Left lung (tissue), 10 donors: ENCODE results near the gene COMT. TPM values are rescaled to one million over a fixed set of nuclear protein-coding genes. Genes with fewer than 3 reads are reported as not detected.
A peak's percentile ranks its signal among the peaks of the same experiment; 100 is the strongest.

Experiments used
- ATAC-seq: fragments of 200-7000 bp; cut with Tn5 transposase; one replicate; pipeline ENCODE4 v1.9.1; 2020; ENCODE audit warnings: moderate library complexity
- DNase-seq, 4 donors: peaks; one replicate each; pipeline ENCODE4 v3.0.0-alpha.2; 2013 to 2020
- H3K27ac ChIP-seq, 2 donors: fragments of 200-600 bp; sonication (generic) in 1 of 2; one replicate each; pipeline versions ENCODE4 v1.5.0 to v1.8.0; 2020 to 2021
- H3K27me3 ChIP-seq, 2 donors: fragments of 200-600 bp; sonication (generic) in 1 of 2; one replicate each; pipeline versions ENCODE4 v1.5.0 to v1.8.0; 2020 to 2021
- H3K36me3 ChIP-seq, 2 donors: fragments of 200-600 bp; sonication (generic) in 1 of 2; one replicate each; pipeline versions ENCODE4 v1.5.0 to v1.8.0; 2020 to 2021
- H3K4me1 ChIP-seq, 2 donors: fragments of 200-600 bp; one replicate each; pipeline ENCODE4 v1.8.0; 2021
- H3K4me3 ChIP-seq, 2 donors: fragments of 200-600 bp; sonication (generic) in 1 of 2; one replicate each; pipeline versions ENCODE4 v1.5.0 to v1.8.0; 2020 to 2021; ENCODE audit warnings: mild to moderate bottlenecking in 1 of 2
- H3K9me3 ChIP-seq, 2 donors: fragments of 200-600 bp; sonication (generic) in 1 of 2; one replicate each; pipeline versions ENCODE4 v1.5.0 to v1.8.0; 2020 to 2021
- intact Hi-C, 2 donors: fragments of 100-400 bp; cut with DNase I; formaldehyde crosslinking; loops; one replicate each; pipeline versions ENCODE4 v1.11.2 to v1.14.2; 2022
- polyA plus RNA-seq, 6 donors: library from polyadenylated mRNA; unstranded; fragments of 120-200 nt; gene quantifications; one replicate each; pipeline ENCODE4 v1.2.1, GENCODE V29; 2013; ENCODE audit not compliant: insufficient read length in 6 of 6
- total RNA-seq, 2 donors: library from RNA; stranded (reverse); fragmentation: NEBNext Ultra II Directional; extraction: Animal tissue kit (Norgen Biotek cat#: 25700); gene quantifications; one replicate each; pipeline ENCODE4 v1.2.1, GENCODE V29; 2021
- TF ChIP-seq, protein P1 (sequence below), 2 donors: fragments of 200-600 bp; sonication (generic) in 1 of 2; IDR thresholded peaks; one replicate each; pipeline versions ENCODE4 v1.5.0 to v1.8.0; 2021; ENCODE audit warnings: antibody characterized with exemption in 2 of 2
- donor health status: DM: no; HTN: yes; CAD: no.
- donor health status: DM: no; HTN: no; CAD: no.

The COMT gene
- total and polyA plus RNA-seq, 8 donors: 90.1 to 249 (median 102) TPM

GRCh38 chr22:19972652-19973550, 31.3 kb downstream of the COMT start:
- TF ChIP-seq, protein P1, sequence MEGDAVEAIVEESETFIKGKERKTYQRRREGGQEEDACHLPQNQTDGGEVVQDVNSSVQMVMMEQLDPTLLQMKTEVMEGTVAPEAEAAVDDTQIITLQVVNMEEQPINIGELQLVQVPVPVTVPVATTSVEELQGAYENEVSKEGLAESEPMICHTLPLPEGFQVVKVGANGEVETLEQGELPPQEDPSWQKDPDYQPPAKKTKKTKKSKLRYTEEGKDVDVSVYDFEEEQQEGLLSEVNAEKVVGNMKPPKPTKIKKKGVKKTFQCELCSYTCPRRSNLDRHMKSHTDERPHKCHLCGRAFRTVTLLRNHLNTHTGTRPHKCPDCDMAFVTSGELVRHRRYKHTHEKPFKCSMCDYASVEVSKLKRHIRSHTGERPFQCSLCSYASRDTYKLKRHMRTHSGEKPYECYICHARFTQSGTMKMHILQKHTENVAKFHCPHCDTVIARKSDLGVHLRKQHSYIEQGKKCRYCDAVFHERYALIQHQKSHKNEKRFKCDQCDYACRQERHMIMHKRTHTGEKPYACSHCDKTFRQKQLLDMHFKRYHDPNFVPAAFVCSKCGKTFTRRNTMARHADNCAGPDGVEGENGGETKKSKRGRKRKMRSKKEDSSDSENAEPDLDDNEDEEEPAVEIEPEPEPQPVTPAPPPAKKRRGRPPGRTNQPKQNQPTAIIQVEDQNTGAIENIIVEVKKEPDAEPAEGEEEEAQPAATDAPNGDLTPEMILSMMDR (IDR thresholded peaks at IDR 0.05): no peak
- H3K4me1 ChIP-seq: peaks cover 0 to 20% of the 10 kb centered on the region in 2 donors
- H3K36me3 ChIP-seq: peaks cover 0 to 25% of the 10 kb centered on the region in 2 donors
- intact Hi-C loops: no loop called here
- H3K27me3 ChIP-seq: no peaks in the 10 kb centered on the region
- no peak overlapping the region for H3K27ac ChIP-seq
- H3K9me3 ChIP-seq: no peaks in the 10 kb centered on the region
- no peak overlapping the region for H3K4me3 ChIP-seq
- ATAC-seq (no peak), DNase-seq (no peak)

GRCh38 chr22:19973551-19974267, 32.1 kb downstream of the COMT start:
- H3K4me1 ChIP-seq: peaks cover 0 to 20% of the 10 kb centered on the region in 2 donors
- ATAC-seq: no peak
- TF ChIP-seq, protein P1 (IDR thresholded peaks at IDR 0.05): no peak
- intact Hi-C loops: no loop called here
- H3K27me3 ChIP-seq: no peaks in the 10 kb centered on the region
- no peak overlapping the region for H3K4me3 ChIP-seq
- DNase-seq: no peak
- peaks cover 0 to 16% of the 10 kb centered on the region in 2 donors for H3K36me3 ChIP-seq
- no peak overlapping the region for H3K27ac ChIP-seq
- no peaks in the 10 kb centered on the region for H3K9me3 ChIP-seq

DNA sequence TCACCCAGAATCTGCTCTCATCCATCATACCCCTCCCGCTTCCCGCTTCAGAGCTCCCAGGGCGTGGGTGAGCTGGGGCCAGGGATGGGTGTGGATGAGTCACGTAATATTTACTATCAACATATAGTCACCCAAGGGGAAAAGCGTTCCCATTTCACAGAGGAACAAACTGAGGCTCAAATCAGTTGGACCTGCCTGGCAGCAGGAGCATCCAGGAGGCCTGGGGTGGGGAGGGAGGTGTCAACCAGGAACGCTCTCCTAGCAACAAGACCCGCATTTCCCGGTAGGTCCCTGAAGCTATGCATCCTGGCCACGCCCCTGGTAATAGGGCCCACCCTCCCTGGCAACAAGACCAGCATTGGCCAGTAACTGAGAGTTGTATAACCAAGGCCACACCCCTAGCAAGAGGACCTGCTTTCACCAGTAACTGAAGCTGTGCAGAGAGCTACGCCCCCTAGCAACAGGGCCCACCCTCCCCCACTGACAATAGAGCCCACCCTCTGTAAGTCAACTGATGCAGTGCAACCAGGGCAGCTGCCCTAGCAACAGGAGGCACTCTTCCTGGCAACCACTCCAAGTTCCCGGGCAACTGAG, 32.8 kb downstream of the COMT start:
- no peaks in the 10 kb centered on the region for H3K27me3 ChIP-seq
- peak in 1 of 4 donors; percentile 67 for DNase-seq
- intact Hi-C loops: no loop called here
- TF ChIP-seq, protein P1 (IDR thresholded peaks at IDR 0.05): no peak
- ATAC-seq: peak; percentile 7
- H3K27ac ChIP-seq: no peak overlapping the region
- peaks cover 0 to 20% of the 10 kb centered on the region in 2 donors for H3K4me1 ChIP-seq
- no peak overlapping the region for H3K4me3 ChIP-seq
- no peaks in the 10 kb centered on the region for H3K9me3 ChIP-seq
- peaks cover 0 to 15% of the 10 kb centered on the region in 2 donors for H3K36me3 ChIP-seq

DNA sequence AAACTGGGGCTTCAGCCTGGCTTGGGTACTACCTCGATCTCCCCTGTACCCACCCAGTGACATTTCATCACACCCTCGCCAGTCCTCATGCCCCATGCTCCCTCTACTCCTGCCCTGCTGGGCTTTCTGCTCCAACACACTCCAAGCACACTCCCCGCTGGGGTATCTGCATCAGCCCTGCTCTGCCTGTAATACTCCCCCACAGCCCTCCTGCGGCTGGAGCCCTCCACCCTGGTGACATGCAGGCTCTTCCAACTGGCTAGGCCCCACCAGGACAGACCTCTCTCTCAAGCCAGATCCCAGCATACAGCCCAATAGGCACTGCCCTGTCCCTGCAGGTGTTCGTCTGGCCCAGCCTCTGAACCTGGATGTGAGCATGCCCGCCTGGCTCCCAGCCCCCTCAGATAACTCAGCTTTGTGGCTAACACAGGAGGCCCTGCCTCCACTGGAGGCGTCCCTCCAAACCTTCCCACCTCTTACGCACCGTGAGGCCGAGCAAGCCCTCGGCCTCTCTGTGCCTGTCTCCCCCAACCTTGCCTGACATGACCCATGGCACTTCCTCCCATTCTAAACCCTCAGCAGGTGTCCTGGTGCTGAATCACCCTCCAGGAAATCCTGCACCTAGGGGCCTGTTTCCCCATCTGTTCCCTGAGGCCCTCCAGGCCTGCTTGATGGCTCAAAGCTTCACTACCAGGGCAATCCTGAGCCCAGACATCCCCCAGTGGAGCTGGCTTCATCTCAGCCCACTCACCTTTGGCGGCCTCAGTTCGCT, 33.5 kb downstream of the COMT start:
- ATAC-seq (no peak), DNase-seq (no peak)
- TF ChIP-seq, protein P1 (IDR thresholded peaks at IDR 0.05): no peak
- H3K4me3 ChIP-seq: no peak overlapping the region
- H3K36me3 ChIP-seq: peaks cover 0 to 19% of the 10 kb centered on the region in 2 donors
- no peaks in the 10 kb centered on the region for H3K27me3 ChIP-seq
- no peaks in the 10 kb centered on the region for H3K9me3 ChIP-seq
- H3K27ac ChIP-seq: no peak overlapping the region
- intact Hi-C loops: no loop called here
- peaks cover 0 to 20% of the 10 kb centered on the region in 2 donors for H3K4me1 ChIP-seq
